ENCODE data around the gene MAPK11. TPM values are rescaled to one million over a fixed set of nuclear protein-coding genes. Genes with fewer than 3 reads are reported as not detected.

The MAPK11 gene
- total RNA-seq, 2 donors from 2014 or later, result 11.4 to 14.1 TPM

DNA sequence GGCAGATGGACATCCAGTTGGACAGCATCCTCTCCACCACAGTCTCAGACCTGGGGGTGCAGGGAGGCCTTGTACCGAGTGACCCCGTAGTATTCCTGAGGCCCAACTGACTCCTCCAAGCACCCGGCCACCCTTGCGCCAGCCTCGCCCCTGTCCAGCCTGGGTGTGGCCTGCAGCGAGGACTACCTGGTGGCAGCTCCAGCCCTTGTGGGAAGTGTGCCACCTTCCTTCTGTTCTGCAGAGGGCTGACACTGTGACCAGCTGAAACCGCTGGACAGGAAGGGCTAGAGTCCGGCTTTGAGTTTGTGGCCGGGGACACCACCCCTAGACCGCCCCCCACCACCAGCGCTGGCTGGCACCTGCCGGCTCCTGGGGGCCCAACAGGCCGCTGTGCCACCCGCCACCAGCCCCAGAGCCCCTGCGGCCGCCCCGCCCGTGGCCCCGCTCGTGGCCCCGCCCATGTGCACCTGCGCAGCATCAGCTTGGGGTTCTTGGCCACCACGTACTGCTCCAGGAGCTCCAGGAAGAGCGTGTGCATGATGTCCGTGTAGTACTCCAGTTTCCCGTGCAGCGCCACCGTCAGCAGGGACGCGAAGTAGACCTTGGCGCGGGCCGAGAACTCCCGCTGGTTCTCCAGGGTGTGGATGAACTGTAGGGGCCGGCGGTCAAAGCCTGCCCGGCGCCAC is 10.0 kb upstream of the MAPK11 start:
- Histone ChIP-seq H3K4me1 (replicated peaks) (peaks cover 14% of the 10 kb centered on the region), H3K9me3 (no peaks in the 10 kb centered on the region), H3K27me3 (replicated peaks; ENCODE audit: insufficient read depth) (no peaks in the 10 kb centered on the region), H3K36me3 (peaks cover 27 to 44% of the 10 kb centered on the region in 2 donors), H3K4me3 (no peak overlapping the region), H3K27ac (no peak overlapping the region)
- intact Hi-C loops (cut with DNase I), result no loop called here
- no peak for DNase-seq (ENCODE audit: low spot score)
- no peak for TF ChIP-seq POLR2AphosphoS5 (IDR thresholded peaks at IDR 0.05)
- TF ChIP-seq, protein P1, sequence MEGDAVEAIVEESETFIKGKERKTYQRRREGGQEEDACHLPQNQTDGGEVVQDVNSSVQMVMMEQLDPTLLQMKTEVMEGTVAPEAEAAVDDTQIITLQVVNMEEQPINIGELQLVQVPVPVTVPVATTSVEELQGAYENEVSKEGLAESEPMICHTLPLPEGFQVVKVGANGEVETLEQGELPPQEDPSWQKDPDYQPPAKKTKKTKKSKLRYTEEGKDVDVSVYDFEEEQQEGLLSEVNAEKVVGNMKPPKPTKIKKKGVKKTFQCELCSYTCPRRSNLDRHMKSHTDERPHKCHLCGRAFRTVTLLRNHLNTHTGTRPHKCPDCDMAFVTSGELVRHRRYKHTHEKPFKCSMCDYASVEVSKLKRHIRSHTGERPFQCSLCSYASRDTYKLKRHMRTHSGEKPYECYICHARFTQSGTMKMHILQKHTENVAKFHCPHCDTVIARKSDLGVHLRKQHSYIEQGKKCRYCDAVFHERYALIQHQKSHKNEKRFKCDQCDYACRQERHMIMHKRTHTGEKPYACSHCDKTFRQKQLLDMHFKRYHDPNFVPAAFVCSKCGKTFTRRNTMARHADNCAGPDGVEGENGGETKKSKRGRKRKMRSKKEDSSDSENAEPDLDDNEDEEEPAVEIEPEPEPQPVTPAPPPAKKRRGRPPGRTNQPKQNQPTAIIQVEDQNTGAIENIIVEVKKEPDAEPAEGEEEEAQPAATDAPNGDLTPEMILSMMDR (IDR thresholded peaks at IDR 0.05), result no peak
- WGBS, result 88% methylated on average over 29 of the region's 38 CpGs

DNA sequence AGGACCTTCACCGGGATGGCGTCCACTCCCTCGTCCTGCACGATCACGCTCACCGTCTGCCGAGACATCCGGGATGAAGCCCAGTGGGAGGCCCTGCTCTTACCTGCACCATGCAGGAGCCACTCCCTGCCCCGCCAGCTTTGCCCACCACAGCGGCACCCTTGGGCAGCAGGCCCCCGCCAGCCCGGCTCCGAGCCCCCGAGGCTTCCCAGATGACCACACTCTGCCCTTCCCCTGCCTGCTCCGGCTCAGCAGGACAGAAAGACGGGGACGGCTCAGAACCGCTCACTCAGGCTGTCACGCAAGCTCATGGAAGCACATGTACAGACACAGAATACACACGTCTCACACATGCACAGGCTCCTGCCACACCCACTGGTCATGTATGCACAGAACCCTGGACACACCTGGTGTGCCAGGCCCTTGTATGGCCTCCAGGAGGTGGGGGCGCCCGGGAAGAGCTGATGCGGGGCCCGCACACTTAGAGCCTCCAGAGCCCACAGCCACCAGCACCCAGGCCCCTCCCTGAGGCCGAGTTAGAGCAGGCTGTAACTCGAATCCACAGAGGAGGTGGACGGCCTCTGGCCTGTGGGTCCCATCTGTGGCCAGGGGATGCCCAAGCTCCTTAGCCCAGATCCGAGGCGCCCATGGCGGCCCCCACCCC is 8.9 kb upstream of the MAPK11 start:
- peaks cover 27 to 40% of the 10 kb centered on the region in 2 donors for H3K36me3 ChIP-seq
- no peaks in the 10 kb centered on the region for H3K9me3 ChIP-seq
- H3K27ac ChIP-seq, result no peak overlapping the region
- intact Hi-C loops (cut with DNase I), result no loop called here
- H3K4me1 ChIP-seq (replicated peaks), result peaks cover 14% of the 10 kb centered on the region
- DNase-seq (ENCODE audit: low spot score), result no peak
- TF ChIP-seq POLR2A (IDR thresholded peaks at IDR 0.05), result no peak
- no peak for TF ChIP-seq POLR2AphosphoS5 (IDR thresholded peaks at IDR 0.05)
- TF ChIP-seq, protein P1 (IDR thresholded peaks at IDR 0.05), result no peak
- H3K27me3 ChIP-seq (replicated peaks; ENCODE audit: insufficient read depth), result no peaks in the 10 kb centered on the region
- WGBS, result 90% methylated on average over 30 of the region's 30 CpGs
- H3K4me3 ChIP-seq, result no peak overlapping the region

DNA sequence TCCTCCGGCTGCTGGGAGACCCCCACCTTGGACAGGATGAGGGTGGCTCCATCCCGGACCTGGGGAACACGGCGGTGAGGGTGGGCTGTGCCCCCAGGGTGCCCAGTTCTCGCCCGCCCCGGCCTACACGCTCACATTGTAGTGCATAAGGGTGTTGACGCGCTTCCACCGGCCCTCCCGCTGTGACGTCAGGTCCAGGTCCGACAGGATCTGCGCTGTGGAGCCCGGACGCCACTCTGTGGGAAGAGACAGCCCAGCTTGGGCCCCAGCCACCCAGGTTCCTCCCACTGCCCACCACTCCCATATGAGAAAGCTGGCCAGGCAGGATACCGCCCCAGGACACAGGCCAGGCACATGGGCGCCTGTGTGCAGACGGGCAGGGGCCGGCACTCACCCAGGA is 8.3 kb upstream of the MAPK11 start:
- H3K9me3 ChIP-seq, result no peaks in the 10 kb centered on the region
- no peak overlapping the region for H3K4me3 ChIP-seq
- intact Hi-C loops (cut with DNase I), result no loop called here
- no peak for DNase-seq (ENCODE audit: low spot score)
- 95% methylated on average over 21 of the region's 21 CpGs for WGBS
- peaks cover 27 to 34% of the 10 kb centered on the region in 2 donors for H3K36me3 ChIP-seq
- no peak overlapping the region for H3K27ac ChIP-seq
- no peaks in the 10 kb centered on the region for H3K27me3 ChIP-seq (replicated peaks; ENCODE audit: insufficient read depth)
- TF ChIP-seq, protein P1 (IDR thresholded peaks at IDR 0.05), result no peak
- no peak for TF ChIP-seq POLR2A (IDR thresholded peaks at IDR 0.05)
- TF ChIP-seq POLR2AphosphoS5 (IDR thresholded peaks at IDR 0.05), result no peak
- peaks cover 14% of the 10 kb centered on the region for H3K4me1 ChIP-seq (replicated peaks)

DNA sequence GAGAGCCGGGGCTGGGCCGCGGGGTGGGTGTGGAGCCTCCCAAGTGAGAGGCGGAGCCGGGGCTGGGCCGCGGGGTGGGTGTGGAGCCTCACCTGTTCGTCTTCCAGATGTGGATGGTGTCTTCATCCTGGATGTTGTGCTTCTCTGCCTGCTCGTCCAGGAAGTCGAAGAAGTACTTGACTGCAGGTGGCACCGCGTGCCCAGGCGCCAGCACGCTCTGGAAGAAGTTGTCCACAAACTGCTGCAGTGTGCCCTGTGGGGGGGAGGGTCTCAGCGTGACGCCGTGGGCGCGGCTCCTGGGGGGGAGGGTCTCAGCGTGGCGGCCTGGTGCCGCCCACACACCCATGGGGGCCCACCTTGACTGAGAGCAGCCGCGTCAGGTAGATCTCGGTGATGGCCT is 7.6 kb upstream of the MAPK11 start:
- no peaks in the 10 kb centered on the region for H3K9me3 ChIP-seq
- TF ChIP-seq, protein P1 (IDR thresholded peaks at IDR 0.05), result no peak
- TF ChIP-seq POLR2AphosphoS5 (IDR thresholded peaks at IDR 0.05), result no peak
- no peak for TF ChIP-seq POLR2A (IDR thresholded peaks at IDR 0.05)
- no peak for DNase-seq (ENCODE audit: low spot score)
- no peak overlapping the region for H3K4me3 ChIP-seq
- 71% methylated on average over 25 of the region's 25 CpGs for WGBS
- H3K36me3 ChIP-seq, result peaks cover 27 to 34% of the 10 kb centered on the region in 2 donors
- peaks cover 9% of the 10 kb centered on the region for H3K4me1 ChIP-seq (replicated peaks)
- H3K27me3 ChIP-seq (replicated peaks; ENCODE audit: insufficient read depth), result no peaks in the 10 kb centered on the region
- H3K27ac ChIP-seq, result no peak overlapping the region
- intact Hi-C loops (cut with DNase I), result no loop called here

DNA sequence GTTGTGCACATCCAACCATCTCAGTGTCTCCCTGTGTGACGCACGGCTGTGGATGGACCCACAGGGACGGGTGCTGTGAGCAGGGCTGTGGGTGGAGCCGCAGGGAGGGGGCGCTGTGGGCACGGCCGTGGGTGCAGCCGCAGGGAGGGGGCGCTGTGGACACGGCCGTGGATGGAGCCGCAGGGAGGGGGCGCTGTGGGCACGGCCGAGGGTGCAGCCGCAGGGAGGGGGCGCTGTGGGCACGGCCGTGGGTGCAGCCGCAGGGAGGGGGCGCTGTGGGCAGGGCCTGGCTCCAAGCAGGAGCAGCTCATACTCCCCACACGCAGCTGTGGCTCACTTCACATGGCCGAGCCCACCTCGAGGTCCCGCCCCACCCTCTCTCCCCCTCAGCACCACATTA is 6.0 kb upstream of the MAPK11 start:
- 48% methylated on average over 23 of the region's 25 CpGs for WGBS
- Histone ChIP-seq H3K4me3 (no peak overlapping the region), H3K27me3 (replicated peaks; ENCODE audit: insufficient read depth) (no peaks in the 10 kb centered on the region), H3K27ac (no peak overlapping the region), H3K9me3 (no peaks in the 10 kb centered on the region), H3K36me3 (peaks cover 21 to 31% of the 10 kb centered on the region in 2 donors), H3K4me1 (replicated peaks) (peaks cover 4% of the 10 kb centered on the region)
- intact Hi-C loops (cut with DNase I), result no loop called here
- peak; percentile 57 for DNase-seq (ENCODE audit: low spot score)
- no peak for TF ChIP-seq POLR2A (IDR thresholded peaks at IDR 0.05)
- TF ChIP-seq, protein P1 (IDR thresholded peaks at IDR 0.05), result peak; percentile 12 to 80 (median 36)

Measured in prostate gland (tissue), 2 donors.